ENCODE measurements around the gene LAMA5. TPM values are rescaled to one million over a fixed set of nuclear protein-coding genes. Genes with fewer than 3 reads are reported as not detected.

LAMA5 gene
- total and polyA plus RNA-seq, 9 donors: 4.7 to 115 (median 42.2) TPM

GRCh38 chr20:62409931-62410745 lies 43.0 kb upstream of the LAMA5 start:
- Histone ChIP-seq H3K27me3 (no peaks in the 10 kb centered on the region), H3K9me3 (no peaks in the 10 kb centered on the region), H3K4me1 (ENCODE audit: insufficient read depth) (peaks cover 14% of the 10 kb centered on the region), H3K36me3 (no peaks in the 10 kb centered on the region), H3K4me3 (no peak overlapping the region), H3K27ac (no peak overlapping the region)
- peak; percentile 61 to 76 (median 69) for DNase-seq
- 4 to 7% (median 7%) methylated on average over 29 to 30 of the region's 30 CpGs for WGBS, 3 donors
- intact Hi-C loops (cut with DNase I): loop anchor here (5.0 to 10.0 kb wide), 4 partner anchors 235 to 795 kb away; partner anchors contain the start of genes OGFR (in 1 of the 4) and SLCO4A1 (in 1 of the 4)
- TF ChIP-seq EP300 (IDR thresholded peaks at IDR 0.05) (no peak), POLR2A (IDR thresholded peaks at IDR 0.05) (no peak)
- TF ChIP-seq, protein P1, sequence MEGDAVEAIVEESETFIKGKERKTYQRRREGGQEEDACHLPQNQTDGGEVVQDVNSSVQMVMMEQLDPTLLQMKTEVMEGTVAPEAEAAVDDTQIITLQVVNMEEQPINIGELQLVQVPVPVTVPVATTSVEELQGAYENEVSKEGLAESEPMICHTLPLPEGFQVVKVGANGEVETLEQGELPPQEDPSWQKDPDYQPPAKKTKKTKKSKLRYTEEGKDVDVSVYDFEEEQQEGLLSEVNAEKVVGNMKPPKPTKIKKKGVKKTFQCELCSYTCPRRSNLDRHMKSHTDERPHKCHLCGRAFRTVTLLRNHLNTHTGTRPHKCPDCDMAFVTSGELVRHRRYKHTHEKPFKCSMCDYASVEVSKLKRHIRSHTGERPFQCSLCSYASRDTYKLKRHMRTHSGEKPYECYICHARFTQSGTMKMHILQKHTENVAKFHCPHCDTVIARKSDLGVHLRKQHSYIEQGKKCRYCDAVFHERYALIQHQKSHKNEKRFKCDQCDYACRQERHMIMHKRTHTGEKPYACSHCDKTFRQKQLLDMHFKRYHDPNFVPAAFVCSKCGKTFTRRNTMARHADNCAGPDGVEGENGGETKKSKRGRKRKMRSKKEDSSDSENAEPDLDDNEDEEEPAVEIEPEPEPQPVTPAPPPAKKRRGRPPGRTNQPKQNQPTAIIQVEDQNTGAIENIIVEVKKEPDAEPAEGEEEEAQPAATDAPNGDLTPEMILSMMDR (IDR thresholded peaks at IDR 0.05): no peak

GRCh38 chr20:62409086-62409853 lies 42.2 kb upstream of the LAMA5 start:
- H3K9me3 ChIP-seq: no peaks in the 10 kb centered on the region
- no peak for DNase-seq
- TF ChIP-seq EP300 (IDR thresholded peaks at IDR 0.05): no peak
- no peak for TF ChIP-seq POLR2A (IDR thresholded peaks at IDR 0.05)
- TF ChIP-seq, protein P1 (IDR thresholded peaks at IDR 0.05): no peak
- H3K27ac ChIP-seq: no peak overlapping the region
- no peaks in the 10 kb centered on the region for H3K36me3 ChIP-seq
- no peaks in the 10 kb centered on the region for H3K27me3 ChIP-seq
- H3K4me3 ChIP-seq: no peak overlapping the region
- 81 to 89% (median 86%) methylated on average over 12 of the region's 12 CpGs for WGBS, 3 donors
- intact Hi-C loops (cut with DNase I): loop anchor here in 3 of 4 donors (5.0 to 10.0 kb wide), 3 partner anchors 236 to 394 kb away; partner anchors contain the start of genes OGFR (in 1 of the 3) and SLCO4A1 (in 1 of the 3)
- peaks cover 14% of the 10 kb centered on the region for H3K4me1 ChIP-seq (ENCODE audit: insufficient read depth)

GRCh38 chr20:62408640-62409039 lies 41.5 kb upstream of the LAMA5 start:
- H3K27ac ChIP-seq: no peak overlapping the region
- no peak for DNase-seq
- TF ChIP-seq EP300 (IDR thresholded peaks at IDR 0.05) (no peak), POLR2A (IDR thresholded peaks at IDR 0.05) (no peak)
- TF ChIP-seq, protein P1 (IDR thresholded peaks at IDR 0.05): no peak
- peaks cover 14% of the 10 kb centered on the region for H3K4me1 ChIP-seq (ENCODE audit: insufficient read depth)
- 86 to 92% (median 87%) methylated on average over 12 of the region's 12 CpGs for WGBS, 3 donors
- no peaks in the 10 kb centered on the region for H3K36me3 ChIP-seq
- H3K9me3 ChIP-seq: no peaks in the 10 kb centered on the region
- intact Hi-C loops (cut with DNase I): loop anchor here in 3 of 4 donors (5.0 to 10.0 kb wide), 3 partner anchors 236 to 394 kb away; partner anchors contain the start of genes OGFR (in 1 of the 3) and SLCO4A1 (in 1 of the 3)
- no peak overlapping the region for H3K4me3 ChIP-seq
- H3K27me3 ChIP-seq: no peaks in the 10 kb centered on the region

GRCh38 chr20:62408055-62408454 lies 40.9 kb upstream of the LAMA5 start:
- intact Hi-C loops (cut with DNase I): loop anchor here in 3 of 4 donors (5.0 to 10.0 kb wide), 3 partner anchors 237 to 394 kb away; partner anchors contain the start of genes OGFR (in 1 of the 3) and SLCO4A1 (in 1 of the 3)
- Histone ChIP-seq H3K4me1 (ENCODE audit: insufficient read depth) (peaks cover 14% of the 10 kb centered on the region), H3K27me3 (no peaks in the 10 kb centered on the region), H3K4me3 (no peak overlapping the region), H3K36me3 (no peaks in the 10 kb centered on the region), H3K9me3 (no peaks in the 10 kb centered on the region), H3K27ac (no peak overlapping the region)
- no peak for TF ChIP-seq EP300 (IDR thresholded peaks at IDR 0.05)
- TF ChIP-seq POLR2A (IDR thresholded peaks at IDR 0.05): no peak
- TF ChIP-seq, protein P1 (IDR thresholded peaks at IDR 0.05): no peak
- DNase-seq: no peak
- 91 to 95% (median 92%) methylated on average over 15 of the region's 15 CpGs for WGBS, 3 donors

Measured in ovary (tissue), 9 donors.